HG03469 (cell line): ENCODE results near the gene REXO1.

Experiments
- ATAC-seq: cut with Tn5 transposase; IDR thresholded peaks from one replicate; pipeline ENCODE4 v1.9.1; 2021; ENCODE audit warnings: mild to moderate bottlenecking, moderate library complexity, moderate number of reproducible peaks; ENCODE audit not compliant: unreplicated experiment

REXO1 gene

DNA sequence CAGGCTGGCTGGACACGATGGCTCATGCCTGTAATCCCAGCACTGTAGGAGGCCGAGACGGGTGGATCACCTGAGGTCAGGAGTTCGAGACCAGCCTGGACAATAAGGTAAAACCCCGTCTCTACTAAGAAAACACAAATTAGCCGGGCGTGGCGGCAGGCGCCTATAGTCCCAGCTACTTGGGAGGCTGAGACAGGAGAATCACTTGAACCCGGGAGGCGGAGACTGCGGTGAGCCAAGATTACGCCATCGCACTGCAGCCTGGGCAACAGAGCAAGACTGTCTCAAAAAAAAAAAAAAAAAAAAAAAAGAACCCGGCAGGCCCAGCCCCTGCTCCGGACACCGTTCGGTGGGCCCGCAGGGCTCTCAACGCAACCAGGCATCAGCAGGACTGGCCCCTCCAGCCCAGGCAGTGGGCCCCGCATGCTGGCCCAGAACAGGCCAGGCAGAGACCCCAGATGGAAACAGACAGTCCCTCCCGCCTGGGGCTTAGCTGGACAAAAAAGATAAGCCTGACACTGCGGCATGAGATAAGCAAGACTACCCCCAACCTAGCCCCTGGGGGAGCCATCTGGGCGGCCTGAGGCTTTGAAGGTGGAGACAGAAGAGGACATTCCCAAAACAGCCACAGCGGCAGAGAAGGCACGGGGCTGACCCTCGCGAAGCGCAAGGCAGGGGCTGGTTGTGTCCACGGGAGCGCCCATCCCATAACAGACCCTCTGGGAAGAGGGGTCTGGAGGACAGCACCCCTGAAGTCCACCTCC, 11.6 kb downstream of the REXO1 start:
- ATAC-seq = no peak

DNA sequence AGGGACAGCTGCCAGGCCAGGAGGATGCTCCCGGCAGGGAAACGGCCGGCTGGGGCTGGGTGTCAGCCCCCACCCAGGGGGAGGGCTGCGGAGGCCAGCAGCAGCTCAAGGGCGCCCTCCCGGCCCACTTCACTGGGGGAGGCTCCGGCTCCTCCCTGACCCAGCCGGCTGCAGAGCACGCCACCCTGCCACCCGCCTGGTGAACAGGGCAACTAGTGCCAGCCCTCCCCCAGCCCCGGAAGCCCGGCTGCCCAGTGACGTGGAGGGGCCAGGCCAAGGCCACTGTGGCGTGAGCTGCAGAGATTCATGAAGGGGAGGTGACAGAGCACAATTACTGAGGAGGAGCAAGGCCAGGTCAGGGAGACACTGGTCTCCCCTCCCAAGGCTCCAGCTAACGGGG, 14.7 kb downstream of the REXO1 start:
- no peak for ATAC-seq

DNA sequence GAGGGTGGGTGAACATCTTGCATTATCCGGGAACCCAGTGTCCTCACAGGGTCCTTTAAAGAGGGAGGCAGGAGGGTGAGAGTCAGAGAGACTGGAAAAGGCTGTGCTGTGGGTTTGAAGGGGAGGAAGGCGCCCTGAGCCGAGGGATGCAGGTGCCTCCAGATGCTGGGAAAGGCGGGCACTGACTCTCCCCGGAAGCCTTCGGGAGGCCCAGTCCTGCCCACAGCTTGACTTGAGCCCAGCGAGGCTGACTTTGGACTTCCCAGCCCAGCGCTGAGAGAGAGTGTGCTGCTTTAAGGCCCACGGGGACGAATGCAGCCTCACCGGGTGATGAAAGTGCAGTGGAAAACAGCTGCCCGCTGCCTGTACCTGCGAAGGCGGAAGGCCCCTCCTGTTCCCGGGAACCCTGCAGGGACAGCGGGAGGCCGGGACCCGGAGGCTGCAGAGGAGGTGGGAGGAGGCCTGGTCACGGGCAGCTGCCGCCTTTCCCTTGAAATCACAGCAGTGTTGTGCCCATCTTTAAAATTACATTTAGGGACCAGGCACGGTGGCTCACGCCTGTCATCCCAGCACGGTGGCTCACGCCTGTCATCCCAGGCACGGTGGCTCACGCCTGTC, 16.1 kb downstream of the REXO1 start:
- no peak for ATAC-seq

DNA sequence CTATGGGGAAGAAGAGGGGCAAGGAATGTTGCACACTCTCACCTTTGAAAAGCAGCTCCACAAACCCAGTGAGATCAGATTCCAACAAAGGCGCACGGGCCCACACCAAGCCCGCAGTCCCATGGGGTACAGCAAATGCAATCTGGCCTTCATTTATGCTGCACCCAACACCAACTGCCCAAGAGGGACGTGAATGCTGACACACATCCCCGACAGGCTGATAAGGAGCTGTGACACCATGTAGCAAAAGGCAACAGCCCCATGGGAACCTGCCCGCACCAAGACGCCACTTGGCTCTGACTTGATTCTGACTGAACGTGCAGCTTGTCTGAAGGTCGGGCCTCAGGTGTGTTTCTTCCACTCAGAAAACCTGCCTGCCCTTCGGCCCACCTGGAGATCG, 17.3 kb downstream of the REXO1 start:
- no peak for ATAC-seq

DNA sequence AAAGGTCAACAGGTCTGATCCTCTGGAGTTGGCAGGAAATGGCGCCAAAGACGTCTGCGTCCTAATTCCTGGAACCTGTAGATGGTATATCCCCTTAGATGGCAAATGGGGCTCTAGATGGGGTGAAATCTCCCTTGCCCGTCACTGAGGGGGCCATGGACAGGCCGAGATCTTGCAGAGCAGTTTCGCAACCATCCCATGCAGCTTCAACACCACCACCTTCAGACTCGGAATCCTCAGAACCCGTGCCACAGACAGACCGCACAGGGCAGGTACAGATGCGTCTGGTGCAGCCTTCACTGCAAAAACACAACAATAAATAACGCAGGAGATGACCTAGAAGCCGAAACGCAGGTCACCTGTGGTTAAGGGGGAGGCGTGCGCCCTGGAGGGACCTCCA, 17.7 kb downstream of the REXO1 start:
- ATAC-seq = no peak

DNA sequence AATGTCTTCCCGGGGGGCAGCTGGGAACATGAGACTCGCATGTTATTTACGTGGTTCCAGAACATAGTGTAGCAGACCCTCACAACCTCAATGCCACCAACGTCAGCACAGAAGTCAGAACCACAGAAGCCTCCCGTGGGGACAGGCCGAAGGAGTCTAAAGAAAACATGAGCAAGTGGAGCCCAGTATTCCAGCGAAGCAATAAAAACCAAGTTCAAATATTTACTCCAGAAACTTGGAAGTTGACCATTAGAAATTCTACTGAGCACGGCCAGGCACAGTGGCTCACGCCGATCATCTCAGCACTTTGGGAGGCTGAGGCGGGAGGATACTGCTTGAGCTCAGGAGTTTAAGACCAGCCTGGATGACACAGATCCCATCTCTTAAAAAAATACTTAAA, 18.3 kb downstream of the REXO1 start:
- ATAC-seq = no peak

DNA sequence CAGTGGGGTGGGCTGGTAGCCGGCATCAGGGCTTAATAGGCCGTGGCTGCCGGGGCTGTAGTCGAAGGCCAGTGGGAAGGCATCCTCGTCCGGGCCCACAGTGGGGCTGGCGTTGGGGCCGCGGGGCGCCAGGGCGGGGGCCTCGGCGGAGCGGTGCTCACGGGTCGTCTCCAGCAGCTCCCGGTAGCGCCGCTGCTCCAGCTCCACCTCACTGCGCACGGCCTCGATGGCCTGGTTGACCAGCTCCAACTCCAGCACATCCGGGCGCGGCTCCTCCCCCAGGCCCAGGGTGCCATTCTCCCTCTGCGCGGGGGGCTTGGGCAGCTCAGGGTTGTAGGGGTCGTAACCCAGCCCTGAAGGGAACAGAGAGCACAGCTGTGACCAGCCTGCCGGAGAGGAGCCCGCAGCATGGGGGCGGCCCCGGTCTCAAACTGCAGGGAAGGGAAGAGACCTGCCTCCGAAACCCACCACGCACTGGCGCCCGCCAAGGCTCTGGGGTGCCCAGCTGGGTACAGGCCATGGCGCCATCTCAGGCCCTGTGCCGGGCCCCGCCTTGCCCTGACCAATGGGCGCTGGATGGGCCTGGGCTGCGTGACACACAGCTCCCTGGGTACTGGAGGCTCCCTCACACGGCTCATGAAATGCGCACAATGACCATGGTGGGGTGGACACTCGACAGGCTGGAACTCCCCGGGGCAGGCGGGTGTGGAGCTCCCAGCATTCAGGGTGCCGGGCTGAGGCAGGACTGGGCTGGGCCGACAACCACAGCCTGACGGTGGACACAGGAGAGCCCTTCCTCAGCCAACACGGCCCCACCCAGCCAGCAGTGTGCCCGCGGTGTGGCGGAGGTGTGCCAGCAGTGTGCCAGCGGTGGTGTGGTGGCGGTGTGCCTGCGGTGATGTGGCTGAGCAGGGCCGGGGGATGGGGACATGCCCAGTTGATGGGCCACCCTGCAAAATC, 19.7 kb downstream of the REXO1 start:
- ATAC-seq = no peak

DNA sequence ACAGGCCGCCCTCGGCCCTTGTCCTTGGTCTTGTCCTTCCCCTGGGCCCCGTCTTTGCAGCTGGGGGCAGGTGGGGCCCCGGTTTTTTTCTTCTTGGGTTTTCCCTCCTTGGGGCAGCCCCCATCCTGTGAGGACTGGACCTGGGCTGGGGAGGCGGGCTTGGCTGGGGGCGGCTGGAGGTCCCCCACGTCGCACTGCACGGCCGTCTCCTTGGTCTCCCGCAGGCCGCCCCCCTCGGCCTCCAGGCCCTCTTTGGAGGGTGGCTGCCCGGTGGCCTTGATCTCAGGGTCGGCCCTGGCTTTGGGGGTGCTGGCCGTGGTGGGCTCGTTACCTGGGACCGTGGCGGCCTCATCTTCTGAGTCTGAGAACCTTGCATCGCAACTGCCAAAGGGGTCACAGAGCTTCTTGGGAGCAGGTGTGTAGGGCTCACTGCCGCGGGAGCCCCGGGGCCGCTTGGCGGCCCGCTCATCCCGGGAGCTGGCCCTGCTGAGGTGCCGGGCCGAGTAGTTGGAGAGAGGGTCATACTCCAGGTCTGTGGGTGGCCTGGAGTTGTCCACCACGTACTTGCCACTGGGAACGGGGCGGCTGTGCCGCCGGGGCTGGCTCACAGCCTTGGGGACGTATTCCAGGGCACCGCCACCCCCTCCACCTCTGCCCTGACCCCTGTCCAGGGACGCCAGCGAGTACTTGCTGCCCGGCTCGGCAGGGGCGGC, 20.6 kb downstream of the REXO1 start:
- ATAC-seq = no peak

DNA sequence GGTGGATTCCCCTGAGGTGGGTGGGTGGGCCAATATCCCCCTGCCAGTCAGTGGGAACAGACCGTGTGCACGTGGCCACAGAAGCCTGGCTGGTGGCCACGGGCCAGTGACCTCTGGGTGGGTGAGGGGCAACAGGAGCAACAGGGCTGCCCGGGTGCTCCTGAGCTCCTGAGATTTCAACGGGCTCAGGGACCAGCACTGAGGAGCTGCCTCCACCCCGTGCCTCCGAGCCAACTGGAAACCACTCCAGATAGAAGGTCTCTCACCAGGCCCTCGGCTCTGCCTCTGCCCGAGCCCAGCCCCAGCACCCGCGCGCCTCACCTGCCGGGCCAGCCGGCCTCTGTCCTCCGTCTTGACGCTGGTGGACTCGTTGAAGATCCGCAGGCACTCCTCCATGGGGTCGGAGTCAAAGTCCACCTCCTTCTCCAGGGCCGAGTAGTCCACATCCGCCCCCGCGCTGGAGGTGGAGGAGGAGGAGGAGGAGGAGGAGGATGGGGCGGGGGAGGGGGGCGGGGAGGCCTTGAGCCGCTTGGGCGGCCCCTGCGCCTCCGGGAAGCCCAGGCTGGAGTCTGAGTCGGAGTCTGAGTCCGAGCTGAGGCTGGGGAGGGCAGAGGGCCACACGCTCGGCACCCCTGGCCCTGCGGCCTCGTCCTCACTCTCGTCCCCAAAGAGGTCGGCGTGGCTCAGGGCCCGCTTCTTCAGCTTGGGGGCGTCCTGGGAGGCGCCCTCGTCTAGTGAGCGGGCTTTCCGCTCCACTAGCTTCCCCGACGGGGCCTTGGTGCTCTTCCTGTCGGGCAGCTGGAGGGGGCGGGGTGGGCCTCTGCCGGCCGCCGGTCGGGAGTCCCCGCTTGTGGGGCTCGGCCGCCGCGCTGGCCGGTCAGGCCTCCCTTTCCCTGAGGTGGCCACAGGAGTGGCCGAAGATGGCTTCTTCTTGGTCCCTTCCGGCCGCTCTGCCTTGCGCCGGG, 21.4 kb downstream of the REXO1 start:
- no peak for ATAC-seq

DNA sequence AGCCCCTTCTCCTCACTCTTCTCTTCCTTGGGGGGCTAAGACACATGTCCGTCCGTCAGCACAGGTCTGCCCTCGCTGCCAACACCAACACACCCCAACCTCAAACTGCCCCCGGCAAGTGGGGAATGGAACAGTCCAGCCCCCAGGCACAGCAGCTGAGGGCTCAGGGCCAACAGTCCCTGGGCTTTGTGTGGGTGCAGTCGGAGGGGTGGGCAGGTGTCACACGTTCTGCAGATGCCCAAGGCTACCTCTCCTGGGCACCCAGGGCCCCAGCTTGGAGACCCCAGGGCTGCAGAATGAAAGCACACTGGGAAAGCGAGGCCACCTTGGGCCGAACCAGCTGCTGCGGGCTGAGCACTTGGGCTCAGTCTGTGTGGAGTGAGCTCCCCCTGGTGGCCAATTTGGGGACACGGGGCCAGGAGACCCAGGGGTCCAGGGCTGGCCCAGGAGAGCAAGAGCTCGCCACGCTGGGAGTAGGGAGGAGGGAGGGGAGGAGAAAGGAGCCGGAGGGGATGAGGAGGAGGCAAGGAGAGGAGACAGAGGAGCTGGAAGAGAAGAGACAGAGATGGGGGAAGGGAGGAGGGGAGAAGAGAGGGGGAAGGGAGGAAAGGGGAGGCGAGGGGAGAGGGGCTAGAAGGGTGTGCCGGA, 22.2 kb downstream of the REXO1 start:
- no peak for ATAC-seq

DNA sequence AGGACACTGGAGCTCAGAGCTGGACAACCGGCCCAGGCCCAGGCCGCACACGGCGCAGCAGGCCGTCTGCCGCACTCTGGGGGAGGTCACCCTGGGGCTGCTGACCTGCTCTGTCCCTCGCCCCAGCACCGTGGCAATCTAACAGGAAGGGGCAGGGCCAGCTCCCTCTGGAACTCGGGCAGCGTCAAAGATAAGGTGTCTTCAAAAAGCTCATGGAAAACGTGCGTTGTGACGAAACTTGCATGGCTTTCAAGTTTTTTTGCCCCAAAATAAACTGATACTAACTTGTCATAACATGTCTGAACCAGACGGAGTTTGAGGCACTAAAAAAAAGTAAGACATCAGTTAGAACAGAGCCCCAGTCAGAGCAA, 24.0 kb downstream of the REXO1 start:
- no peak for ATAC-seq

DNA sequence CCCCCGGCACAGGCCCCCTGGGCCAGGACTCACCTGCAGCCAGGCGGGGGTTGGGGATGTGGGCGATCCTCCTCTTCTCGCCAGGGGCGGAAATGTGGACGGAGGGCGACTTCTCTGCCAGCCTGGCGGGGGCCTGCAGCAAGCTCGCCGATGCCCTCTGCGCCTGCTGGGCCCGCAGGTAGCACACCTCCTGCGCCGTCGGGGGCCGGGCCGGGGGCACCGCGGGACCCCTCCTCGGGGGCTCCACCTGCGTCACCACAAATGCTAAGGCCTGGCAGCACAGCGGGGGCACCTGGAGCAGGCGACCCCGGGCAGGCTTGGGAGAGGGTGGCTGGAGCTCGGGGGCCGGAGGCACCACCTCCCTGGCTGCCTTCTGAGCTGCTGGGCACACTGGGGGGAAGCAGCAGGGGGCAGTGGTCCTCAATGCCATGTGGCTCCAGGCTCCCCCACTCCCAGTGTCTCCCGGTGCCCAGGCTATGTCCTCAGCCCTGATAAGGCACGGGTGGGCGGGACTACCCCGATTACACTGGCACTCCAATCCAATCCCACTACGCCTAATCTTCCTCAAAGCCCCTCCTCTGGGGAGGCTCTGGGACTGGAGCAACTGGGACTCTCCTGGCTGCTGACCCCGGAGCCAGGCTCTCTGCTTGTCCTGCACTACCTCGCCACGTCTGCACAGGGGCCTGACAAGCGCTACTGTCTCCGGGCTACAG, 24.6 kb downstream of the REXO1 start:
- ATAC-seq = no peak

DNA sequence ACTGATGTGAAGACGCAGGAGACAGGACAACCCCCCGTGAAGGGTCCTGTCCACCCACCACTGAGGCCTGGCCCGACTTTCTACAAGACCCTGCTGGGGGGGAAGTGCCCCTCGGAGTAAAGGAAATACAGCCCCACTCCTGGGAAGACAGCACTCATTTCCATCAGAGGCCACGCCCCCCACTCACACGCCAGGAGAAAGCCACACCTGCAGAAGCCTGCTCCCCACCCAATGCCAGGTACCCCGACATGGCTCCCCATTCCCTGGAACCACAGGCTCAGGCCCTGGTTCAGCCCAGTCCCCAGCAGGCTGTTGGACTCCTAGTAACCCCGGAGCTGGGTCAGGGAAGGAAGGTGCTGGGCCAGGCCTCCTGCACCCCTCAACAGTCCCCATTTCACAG, 25.3 kb downstream of the REXO1 start:
- ATAC-seq = no peak

DNA sequence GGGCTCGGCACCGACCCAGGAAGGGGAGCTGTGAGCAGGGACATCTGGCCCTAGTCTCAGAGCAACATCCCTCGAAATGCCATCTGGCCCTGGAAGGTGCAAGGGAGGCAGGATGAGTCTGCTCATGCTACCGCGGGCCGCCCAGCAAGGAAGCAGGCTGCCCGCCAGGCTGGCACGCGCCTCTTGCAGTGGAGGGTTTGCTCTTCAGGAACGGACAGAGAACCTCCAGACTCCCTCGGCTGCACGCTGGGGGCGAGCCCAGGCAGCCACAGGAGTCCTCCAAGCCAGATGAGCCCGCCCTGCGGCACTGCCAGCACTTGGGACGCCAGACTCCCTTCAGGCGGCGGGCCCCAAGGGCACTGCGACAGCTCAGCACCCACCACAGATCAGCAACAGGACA, 26.1 kb downstream of the REXO1 start:
- no peak for ATAC-seq

DNA sequence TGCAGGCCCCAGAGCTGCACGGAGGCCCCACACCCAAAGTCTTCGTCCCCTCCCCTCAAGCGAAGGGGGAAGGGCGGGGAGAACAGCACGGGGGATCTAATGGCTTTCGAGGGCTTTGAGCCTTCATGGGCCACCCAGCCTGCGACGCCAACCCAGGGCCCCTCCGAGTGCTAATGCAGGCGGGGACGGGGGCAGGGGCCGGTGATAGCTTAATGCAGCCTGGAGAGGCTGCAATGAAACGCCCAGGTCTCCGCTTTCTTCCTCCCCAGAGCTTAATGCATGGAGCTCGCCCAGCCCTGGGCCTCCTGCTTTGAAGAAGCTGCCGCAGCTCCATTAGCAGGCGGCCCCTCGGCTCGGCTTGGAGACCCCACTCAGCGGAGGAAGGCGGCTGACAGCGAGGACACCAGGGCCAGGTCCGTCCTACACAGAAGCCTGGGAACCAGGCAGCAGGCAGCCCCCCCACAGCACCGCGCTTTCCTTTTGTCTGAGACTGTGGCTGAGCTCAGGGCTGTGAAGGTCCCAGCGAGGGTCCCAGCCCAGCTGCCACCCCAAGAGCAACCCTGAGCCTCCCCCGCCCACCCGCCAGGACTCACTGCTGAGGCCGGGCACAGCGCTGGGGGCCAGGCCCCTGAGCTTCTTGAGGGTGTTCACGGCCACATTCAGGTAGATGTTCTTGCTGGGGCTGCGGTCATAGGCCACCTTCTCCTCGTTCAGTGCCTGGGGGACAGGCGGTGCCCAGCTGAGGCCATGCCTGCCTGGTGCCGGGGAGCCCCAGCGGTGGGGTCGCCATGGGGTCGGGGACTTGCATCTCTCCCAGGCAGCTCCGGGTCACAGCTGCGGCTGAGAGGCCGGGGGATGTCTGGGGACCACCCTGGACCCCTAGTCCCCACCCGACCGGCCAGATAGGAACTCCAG, 28.7 kb downstream of the REXO1 start:
- no peak for ATAC-seq

DNA sequence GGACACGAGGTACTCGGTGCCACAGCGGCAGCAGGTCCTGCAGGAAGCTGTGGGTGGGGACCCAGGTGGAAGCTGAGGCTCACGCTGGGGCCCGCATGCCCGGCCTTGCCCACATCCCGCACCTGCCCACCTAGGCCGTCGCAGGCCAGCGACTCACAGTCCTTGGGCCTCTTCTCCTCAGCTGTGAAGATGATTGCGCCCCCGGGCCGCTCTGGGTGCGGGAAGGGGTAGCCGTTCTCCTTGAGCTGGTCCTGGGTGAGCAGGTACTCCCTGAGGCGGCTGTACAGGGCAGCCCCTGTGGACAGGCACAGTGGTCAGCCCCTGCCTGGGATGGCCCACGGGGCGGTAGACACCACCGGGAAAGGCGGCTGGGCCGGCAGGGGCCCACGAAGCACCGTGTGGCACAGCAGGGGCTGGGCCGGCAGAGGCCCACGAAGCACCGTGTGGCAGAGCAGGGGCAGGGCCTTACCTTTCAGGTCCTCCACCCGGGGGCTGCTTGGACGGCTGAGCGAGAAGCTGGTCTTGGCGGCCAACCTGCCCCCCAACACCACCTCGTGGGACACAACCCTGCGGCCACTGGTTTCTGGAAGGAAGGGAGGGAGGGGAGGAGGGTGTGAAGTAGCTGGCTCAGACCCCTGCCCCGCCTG, 29.6 kb downstream of the REXO1 start:
- ATAC-seq = no peak

DNA sequence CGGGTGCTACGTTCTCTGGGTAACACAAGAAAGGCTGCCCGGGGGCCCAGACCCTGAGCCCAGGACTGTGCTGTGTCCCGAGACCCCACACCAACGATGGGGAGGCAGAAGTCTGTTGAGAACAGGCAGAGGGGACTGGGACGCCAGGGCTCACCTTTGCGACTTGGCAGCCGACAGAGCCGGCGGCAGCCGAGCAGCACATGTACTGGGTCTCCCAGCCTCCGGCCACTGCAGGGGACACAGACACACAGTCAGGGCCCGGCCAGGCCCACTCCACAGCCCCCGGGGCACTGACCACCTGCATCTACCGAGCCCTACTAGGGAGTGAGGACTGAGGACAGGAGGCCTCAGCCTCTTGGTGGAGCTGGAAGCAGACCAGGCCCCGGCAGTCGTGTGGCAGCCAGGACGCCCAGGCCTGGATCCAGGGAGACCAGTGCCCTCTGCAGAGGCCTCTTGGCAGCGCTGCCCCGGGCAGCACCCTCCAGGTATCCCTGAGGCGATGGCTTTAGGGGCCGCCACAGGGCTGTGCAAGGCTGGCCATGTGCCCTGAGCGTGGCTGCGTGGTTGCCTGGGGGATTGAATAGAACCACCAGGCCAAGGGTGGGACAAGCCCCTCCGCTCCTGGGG, 30.6 kb downstream of the REXO1 start:
- ATAC-seq = no peak
